HG03342 (cell line): ENCODE data around the gene FBXW8.

Experiments
- ATAC-seq: cut with Tn5 transposase; IDR thresholded peaks from one replicate; pipeline ENCODE4 v1.9.1; 2021; ENCODE audit warnings: mild to moderate bottlenecking, moderate library complexity; ENCODE audit not compliant: unreplicated experiment

The FBXW8 gene

GRCh38 chr12:116884871-116885270 is 25.9 kb upstream of the FBXW8 start:
- ATAC-seq, result no peak

DNA sequence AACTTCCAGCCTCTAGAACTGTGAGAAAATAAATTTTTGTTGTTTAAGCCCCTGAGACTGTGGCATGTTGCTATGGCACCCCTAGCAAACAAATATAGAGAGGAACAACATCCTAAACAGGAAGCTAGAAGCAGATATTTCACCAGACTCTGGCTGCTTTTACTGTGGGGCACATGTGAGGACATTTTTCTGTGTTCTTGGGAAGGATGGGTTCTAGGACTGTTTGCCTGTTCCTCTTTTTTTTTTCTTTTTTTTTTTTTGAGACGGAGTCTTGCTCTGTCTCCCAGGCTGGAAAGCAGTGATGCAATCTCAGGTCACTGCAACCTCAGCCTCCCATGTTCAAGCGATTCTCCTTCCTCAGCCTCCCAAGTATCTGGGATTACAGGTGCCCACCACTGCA is 25.3 kb upstream of the FBXW8 start:
- no peak for ATAC-seq

GRCh38 chr12:116887244-116887643 is 23.5 kb upstream of the FBXW8 start:
- ATAC-seq, result no peak

DNA sequence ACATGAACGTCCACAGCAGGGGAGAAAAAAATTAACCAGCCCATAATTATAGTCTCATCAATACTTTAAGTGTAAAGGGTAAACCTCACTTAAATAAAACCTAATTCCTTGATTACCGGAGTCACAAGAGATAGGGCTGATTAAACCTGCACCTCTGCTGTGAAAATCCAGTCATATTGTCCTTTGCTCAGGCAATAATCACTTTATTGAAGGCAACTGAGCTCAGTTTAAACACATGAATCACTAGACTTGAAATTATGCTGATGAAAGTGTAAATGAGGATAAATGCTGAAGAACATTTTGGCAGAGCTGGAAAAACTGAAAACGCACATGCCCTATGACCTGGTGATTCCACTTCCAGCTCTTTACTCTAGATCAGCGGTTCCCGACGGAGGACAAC is 22.9 kb upstream of the FBXW8 start:
- ATAC-seq, result no peak

GRCh38 chr12:116890330-116890729 is 20.4 kb upstream of the FBXW8 start:
- ATAC-seq, result no peak

- no peak for ATAC-seq
These were observed 19.7 kb upstream of the FBXW8 start for GRCh38 chr12:116891019-116891418.

GRCh38 chr12:116892349-116893140 is 18.2 kb upstream of the FBXW8 start:
- no peak for ATAC-seq

DNA sequence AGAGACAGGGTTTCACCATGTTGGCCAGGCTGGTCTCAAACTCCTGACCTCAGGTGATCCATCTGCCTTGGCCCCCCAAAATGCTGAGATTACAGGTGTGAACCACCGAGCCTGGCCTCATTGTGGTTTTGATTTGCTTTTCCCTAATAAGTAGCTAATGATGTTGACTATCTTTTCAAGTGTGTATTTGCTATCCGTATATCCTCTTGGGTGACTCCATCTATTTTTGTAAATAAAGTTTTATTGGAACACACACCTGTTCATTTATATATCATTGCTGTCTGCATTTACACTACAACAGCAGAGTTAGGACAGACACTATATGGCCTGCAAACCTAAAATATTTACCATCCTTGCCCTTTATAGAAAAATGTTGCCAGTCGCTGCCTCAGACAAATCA is 15.8 kb upstream of the FBXW8 start:
- no peak for ATAC-seq

DNA sequence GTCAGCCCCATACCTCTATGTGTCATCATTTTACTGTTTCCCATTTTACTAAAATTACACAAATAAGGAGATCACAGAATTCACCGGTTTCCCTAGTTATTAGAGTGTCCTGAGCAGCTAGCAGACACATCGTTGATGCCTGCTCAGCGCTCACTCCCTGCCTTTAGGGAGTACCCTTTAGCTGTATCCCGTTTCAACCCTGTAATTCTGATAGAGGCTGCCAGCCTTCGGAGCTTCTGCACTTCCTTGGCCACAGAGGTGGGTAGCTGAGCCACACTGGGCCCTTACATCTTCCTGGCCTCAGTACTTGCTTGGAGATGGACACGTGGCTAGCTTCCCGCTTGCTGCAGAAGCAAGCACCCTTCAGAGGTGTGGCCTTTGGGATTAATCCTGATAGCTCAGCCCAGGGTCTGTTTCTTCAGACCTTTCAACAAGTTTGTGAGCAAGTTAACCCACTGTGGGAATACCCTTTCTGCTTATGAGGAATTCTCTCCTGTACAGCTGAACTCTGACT is 14.3 kb upstream of the FBXW8 start:
- ATAC-seq, result no peak

DNA sequence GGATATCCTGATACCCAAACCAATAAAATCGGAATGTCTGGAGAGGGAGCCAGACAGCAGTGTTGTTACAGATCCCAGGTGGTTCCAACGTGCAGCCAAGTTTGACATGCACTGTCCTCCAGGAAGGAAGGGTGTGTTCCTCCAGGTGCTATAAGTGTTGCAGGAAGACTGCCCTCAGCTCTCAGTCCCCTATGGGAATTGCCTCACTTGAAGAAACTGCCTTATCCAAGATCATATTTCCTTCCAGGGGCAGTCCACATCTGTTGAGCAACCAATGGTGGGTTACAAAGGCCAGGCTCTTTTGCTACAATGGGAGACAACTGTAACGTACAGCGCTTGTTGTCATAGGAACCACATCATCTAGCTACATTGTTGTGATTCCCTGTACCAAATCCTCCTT is 13.3 kb upstream of the FBXW8 start:
- no peak for ATAC-seq

- ATAC-seq, result no peak
These were observed 12.1 kb upstream of the FBXW8 start for GRCh38 chr12:116898669-116899068.

DNA sequence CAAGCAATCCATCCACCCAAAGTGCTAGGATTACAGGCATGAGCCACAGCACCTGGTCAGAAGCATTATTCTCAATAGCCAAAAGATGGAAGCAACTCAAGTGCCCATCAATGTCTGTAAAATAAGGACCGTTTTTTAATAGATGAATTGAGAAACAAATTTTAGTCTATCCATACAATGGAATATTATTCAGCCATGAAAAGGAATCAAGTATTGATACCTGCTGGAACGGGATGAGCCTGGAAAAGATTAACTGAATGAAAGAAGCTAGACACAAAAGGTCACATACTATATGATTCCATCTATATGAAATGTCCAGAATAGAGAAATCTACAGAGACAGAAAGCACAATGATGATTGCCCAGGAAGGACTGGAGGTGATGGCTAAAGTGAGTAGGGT is 9.1 kb upstream of the FBXW8 start:
- no peak for ATAC-seq

DNA sequence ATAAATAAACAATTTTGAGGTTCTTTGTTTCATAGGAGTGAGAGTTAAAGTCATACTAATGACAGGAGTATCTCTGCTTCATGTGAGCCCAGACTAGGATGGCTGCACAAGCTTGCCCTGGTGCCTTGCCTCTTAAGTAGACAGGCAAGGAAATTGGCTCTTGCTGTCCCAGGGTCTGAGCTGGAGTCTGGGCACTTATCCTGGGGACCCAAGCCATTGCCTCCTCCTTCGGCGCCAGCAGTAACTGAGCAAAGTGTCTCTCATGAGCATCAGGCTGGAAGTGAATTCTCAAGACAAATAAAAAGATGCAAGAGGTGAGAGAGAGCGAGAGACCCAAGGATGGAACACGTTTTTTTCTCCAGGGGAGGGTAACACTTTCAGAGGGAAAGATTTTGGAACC is 6.9 kb upstream of the FBXW8 start:
- no peak for ATAC-seq

DNA sequence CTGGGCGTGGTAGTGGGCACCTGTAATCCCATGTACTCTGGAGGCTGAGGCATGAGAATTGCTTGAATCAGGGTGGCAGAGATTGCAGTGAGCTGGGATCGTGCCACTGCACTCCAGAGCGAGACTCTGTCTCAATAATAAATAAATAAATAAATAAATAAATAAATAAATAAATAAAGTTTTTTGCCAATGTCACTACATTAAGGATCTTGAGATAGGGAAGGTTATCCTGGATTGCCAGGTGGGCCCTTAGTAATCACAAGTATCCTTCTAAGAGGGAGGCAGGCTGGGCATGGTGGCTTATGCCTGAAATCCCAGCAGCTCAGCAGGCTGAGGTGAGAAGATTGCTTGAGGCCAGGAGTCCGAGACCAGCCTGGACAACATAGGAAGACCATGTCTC is 4.5 kb upstream of the FBXW8 start:
- ATAC-seq, result no peak

DNA sequence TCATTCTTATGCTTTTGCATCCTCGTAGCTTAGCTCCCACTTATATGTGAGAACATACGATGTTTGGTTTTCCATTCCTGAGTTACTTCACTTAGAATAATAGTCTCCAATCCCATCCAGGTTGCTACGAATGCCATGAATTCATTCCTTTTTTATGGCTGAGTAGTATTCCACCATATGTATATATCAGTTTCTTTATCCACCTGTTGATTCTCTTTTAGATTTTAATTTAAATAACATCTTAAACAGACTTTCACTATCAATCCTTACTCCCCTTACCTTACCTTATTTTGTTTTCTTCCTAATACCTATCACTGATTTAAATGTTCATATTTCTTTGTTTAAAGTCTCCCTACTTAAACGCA is 488 bp upstream of the FBXW8 start:
- no peak for ATAC-seq

DNA sequence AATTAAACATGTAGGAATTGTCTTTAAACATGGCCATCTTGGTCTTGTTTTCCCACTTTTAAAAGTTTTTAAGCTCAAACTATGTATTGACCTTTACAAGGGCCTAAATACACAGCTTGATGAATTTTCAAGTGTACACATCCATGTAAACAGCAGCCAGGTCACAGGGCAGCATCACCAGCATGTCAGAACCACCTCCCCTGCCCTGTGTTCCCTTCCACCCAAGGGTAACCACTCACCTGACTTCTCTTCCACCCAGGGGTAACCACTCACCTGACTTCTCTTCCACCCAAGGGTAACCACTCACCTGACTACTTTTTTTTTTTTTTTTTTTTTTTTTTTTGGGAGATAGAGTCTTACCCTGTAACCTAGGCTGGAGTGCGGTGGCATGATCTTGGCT is 4.6 kb downstream of the FBXW8 start:
- ATAC-seq, result no peak

DNA sequence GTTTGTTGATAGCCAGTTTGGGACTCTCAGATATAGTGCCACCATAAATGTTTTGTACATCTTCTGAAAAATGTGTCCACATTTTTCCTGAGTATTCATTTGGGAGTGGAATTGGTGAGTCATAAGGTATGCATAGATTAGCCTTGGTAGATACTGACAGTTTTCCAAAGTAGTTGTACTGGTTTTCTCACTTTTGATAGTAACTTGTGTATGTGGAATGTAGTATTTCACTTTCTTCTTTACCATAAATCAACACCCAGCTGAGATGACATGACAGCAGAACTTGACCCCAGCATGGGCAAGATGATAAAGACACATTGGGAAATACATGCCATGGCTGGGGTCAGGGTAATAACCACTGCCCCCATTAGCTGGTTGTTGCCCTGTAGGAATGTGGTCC is 5.4 kb downstream of the FBXW8 start:
- no peak for ATAC-seq

GRCh38 chr12:116916714-116917114 is 6.0 kb downstream of the FBXW8 start:
- peak; percentile 95 for ATAC-seq

- ATAC-seq, result no peak
These were observed 7.7 kb downstream of the FBXW8 start for GRCh38 chr12:116918464-116918863.

DNA sequence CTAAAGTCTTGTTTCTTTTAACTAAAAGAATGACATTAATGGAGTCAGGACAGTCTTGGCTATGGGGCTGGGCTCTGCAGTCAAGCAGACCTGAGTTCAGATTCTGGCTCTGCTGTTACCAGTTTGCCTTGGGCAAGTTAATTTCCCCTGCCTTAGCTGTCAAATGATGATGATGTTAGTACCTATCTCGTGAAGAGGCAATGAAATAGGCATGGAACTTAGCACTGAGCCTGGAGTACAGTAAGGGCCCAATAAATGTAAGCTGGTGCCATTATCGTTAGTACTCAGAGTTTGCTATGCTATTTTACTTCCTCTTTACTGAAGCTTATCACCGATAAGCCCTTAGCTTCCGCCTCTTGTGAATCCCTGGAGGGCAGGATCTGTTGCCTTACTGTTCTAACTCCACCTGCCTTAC is 8.5 kb downstream of the FBXW8 start:
- no peak for ATAC-seq

- ATAC-seq, result no peak
These were observed 9.1 kb downstream of the FBXW8 start for GRCh38 chr12:116919706-116920485.

- no peak for ATAC-seq
These were observed 10.2 kb downstream of the FBXW8 start for GRCh38 chr12:116920939-116921338.
